Right atrium auricular region (tissue), 2 donors: ENCODE results near the gene GRXCR1. TPM values are rescaled to one million over a fixed set of nuclear protein-coding genes. Genes with fewer than 3 reads are reported as not detected.

ENCODE experiments used
- DNase-seq: peaks from one replicate; pipeline ENCODE4 v3.0.0-alpha.2; 2019; ENCODE audit warnings: low spot score
- H3K27ac ChIP-seq, 2 donors: fragments of 200-600 bp; sonication (generic); 1 replicate in 1 of 2; 2 replicates in 1 of 2; pipeline ENCODE4 v1.5.1; 2016 to 2019
- H3K27me3 ChIP-seq, 2 donors: fragments of 200-600 bp; sonication (generic); one replicate each; pipeline versions ENCODE4 v1.5.1 to v1.6.0; 2017 to 2019
- H3K36me3 ChIP-seq: fragments of 200-600 bp; sonication (generic); one replicate; pipeline ENCODE4 v1.5.1; 2016
- H3K4me1 ChIP-seq, 2 donors: fragments of 200-600 bp; sonication (generic); one replicate each; pipeline versions ENCODE4 v1.5.1 to v1.6.0; 2017 to 2019
- H3K4me3 ChIP-seq, 2 donors: fragments of 200-600 bp; sonication (generic); 1 replicate in 1 of 2; 2 replicates in 1 of 2; pipeline ENCODE4 v1.5.1; 2017 to 2019; ENCODE audit warnings: mild to moderate bottlenecking in 1 of 2, moderate library complexity in 1 of 2
- H3K9me3 ChIP-seq, 2 donors: fragments of 200-600 bp; sonication (generic); one replicate each; pipeline ENCODE4 v1.5.1; 2019
- total RNA-seq, 2 donors: library from RNA; depleted of rRNA; stranded (reverse); fragments of >200 nt; gene quantifications; one replicate each; pipeline ENCODE4 v1.1.0, GENCODE V29; 2016
- TF ChIP-seq, protein P1 (sequence below), 2 donors: fragments of 200-600 bp; sonication (generic); IDR thresholded peaks; one replicate each; pipeline ENCODE4 v1.5.1; 2019; ENCODE audit warnings: antibody characterized with exemption in 2 of 2

GRXCR1 gene
- total RNA-seq, 2 donors from 2014 or later = not detected

DNA sequence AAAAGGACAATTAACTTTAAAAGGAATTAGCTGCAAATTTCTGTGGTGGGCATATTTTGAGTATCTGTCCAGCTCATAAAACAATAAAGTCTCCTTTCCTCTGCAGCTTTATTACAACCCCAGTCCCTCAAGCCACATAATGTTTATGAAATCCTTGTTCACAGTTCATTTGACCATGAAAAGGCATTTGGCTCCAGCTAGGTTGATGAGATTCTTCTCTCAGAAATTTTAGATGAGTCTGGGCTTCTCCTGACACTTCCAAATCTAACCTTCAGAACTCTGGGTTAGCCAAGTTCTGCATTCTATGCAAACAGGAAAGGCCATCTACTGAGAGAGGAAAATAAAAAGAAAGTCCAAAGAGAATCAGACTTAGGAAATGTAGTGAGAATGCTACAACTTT, 156.8 kb downstream of the GRXCR1 start:
- no peaks in the 10 kb centered on the region for H3K9me3 ChIP-seq
- H3K27me3 ChIP-seq = no peaks in the 10 kb centered on the region
- TF ChIP-seq, protein P1, sequence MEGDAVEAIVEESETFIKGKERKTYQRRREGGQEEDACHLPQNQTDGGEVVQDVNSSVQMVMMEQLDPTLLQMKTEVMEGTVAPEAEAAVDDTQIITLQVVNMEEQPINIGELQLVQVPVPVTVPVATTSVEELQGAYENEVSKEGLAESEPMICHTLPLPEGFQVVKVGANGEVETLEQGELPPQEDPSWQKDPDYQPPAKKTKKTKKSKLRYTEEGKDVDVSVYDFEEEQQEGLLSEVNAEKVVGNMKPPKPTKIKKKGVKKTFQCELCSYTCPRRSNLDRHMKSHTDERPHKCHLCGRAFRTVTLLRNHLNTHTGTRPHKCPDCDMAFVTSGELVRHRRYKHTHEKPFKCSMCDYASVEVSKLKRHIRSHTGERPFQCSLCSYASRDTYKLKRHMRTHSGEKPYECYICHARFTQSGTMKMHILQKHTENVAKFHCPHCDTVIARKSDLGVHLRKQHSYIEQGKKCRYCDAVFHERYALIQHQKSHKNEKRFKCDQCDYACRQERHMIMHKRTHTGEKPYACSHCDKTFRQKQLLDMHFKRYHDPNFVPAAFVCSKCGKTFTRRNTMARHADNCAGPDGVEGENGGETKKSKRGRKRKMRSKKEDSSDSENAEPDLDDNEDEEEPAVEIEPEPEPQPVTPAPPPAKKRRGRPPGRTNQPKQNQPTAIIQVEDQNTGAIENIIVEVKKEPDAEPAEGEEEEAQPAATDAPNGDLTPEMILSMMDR (IDR thresholded peaks at IDR 0.05) = no peak
- H3K4me1 ChIP-seq = no peaks in the 10 kb centered on the region
- no peak for DNase-seq
- H3K27ac ChIP-seq = no peak overlapping the region
- no peaks in the 10 kb centered on the region for H3K36me3 ChIP-seq
- no peak overlapping the region for H3K4me3 ChIP-seq

DNA sequence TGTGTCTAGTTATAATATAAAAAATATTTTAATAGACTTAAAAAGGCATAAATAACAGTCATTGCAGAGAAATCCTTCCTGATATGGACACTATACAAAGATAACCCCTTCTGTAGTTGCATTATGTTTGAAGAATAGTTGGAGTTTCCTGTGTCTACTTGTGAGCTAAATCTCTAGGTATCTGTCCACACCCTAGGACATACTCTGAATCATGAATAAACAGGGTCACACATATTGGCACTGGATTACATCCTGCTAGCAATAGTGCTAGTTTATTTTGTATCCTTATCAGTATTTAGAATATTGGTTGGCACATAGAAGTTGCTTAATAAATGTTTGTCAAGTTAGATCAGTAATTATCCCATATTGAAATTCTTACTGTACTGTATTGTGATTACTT, 173.9 kb downstream of the GRXCR1 start:
- DNase-seq = no peak
- no peaks in the 10 kb centered on the region for H3K4me1 ChIP-seq

GRCh38 chr4:43071069-43071468, 178.6 kb downstream of the GRXCR1 start:
- no peak for DNase-seq
- Histone ChIP-seq H3K36me3 (no peaks in the 10 kb centered on the region), H3K4me3 (no peak overlapping the region), H3K4me1 (no peaks in the 10 kb centered on the region), H3K9me3 (no peaks in the 10 kb centered on the region), H3K27me3 (no peaks in the 10 kb centered on the region), H3K27ac (no peak overlapping the region)
- TF ChIP-seq, protein P1 (IDR thresholded peaks at IDR 0.05) = no peak

More for the DNA sequence above, 173.9 kb downstream of the GRXCR1 start:
- no peaks in the 10 kb centered on the region for H3K27me3 ChIP-seq
- H3K4me3 ChIP-seq = no peak overlapping the region
- H3K27ac ChIP-seq = no peak overlapping the region
- TF ChIP-seq, protein P1 (IDR thresholded peaks at IDR 0.05) = no peak
- H3K9me3 ChIP-seq = no peaks in the 10 kb centered on the region
- H3K36me3 ChIP-seq = no peaks in the 10 kb centered on the region

Other genes with a start within 250 kb of the GRXCR1 start
- 10 to 100 TPM; 12.5 to 25.8 TPM for gene ATP8A1, start 235.6 kb upstream of the GRXCR1 start, total RNA-seq